ENCODE data around the gene DLGAP1. TPM values are rescaled to one million over a fixed set of nuclear protein-coding genes. Genes with fewer than 3 reads are reported as not detected.
A peak's percentile ranks its signal among the peaks of the same experiment; 100 is the strongest.

The DLGAP1 gene
- total and polyA plus RNA-seq, 2 of the 13 experiments (the other 11 are each of a cell fraction or from before 2014, with no cell fraction given) = 0.01 TPM; not detected in 1

- no peak for TF ChIP-seq ZUFSP (CRISPR knock-in tag; IDR thresholded peaks at IDR 0.05; ENCODE audit: borderline replicate concordance)
- TF ChIP-seq ZGPAT (CRISPR knock-in tag; IDR thresholded peaks at IDR 0.05) = peak; percentile 15; the same call in 1 of the 2 replicates
- no peak for TF ChIP-seq ZBED4 (CRISPR knock-in tag; IDR thresholded peaks at IDR 0.05; ENCODE audit: borderline replicate concordance)
- no peak for TF ChIP-seq MAFF (IDR thresholded peaks at IDR 0.05; ENCODE audit: low read depth, low read length)
- no peak for TF ChIP-seq KDM3A (CRISPR knock-in tag; IDR thresholded peaks at IDR 0.05; ENCODE audit: low read depth)
- TF ChIP-seq RBFOX2 (IDR thresholded peaks at IDR 0.05; ENCODE audit: low read depth, low read length) = no peak
- TF ChIP-seq PRDM10 (CRISPR knock-in tag; IDR thresholded peaks at IDR 0.05; ENCODE audit: low read depth) = no peak
- TF ChIP-seq ZNF816 (CRISPR knock-in tag; IDR thresholded peaks at IDR 0.05; ENCODE audit: borderline replicate concordance) = no peak
- TF ChIP-seq SIX4 (CRISPR knock-in tag; IDR thresholded peaks at IDR 0.05) = no peak
- no peak for TF ChIP-seq ZFP36L2 (CRISPR knock-in tag; IDR thresholded peaks at IDR 0.05)
- TF ChIP-seq TAF1 (CRISPR knock-in tag; IDR thresholded peaks at IDR 0.05) = 0 out of 2 replicates have a peak, but pooled peaks have one; percentile 20
- no peak for TF ChIP-seq ZNF749 (CRISPR knock-in tag; IDR thresholded peaks at IDR 0.05; ENCODE audit: borderline replicate concordance)
- no peak for TF ChIP-seq ZNF343 (CRISPR knock-in tag; IDR thresholded peaks at IDR 0.05)
- no peak for TF ChIP-seq ZBTB39 (CRISPR knock-in tag; IDR thresholded peaks at IDR 0.05)
- no peak for TF ChIP-seq ZNF615 (CRISPR knock-in tag; IDR thresholded peaks at IDR 0.05; ENCODE audit: borderline replicate concordance)
- no peak for TF ChIP-seq NCOA2 (CRISPR knock-in tag; IDR thresholded peaks at IDR 0.05)
- TF ChIP-seq ARNT2 (CRISPR knock-in tag; IDR thresholded peaks at IDR 0.05; ENCODE audit: low read depth) = no peak
Measured at GRCh38 chr18:3605954-3606443, 849.1 kb downstream of the DLGAP1 start (continued).

All from HepG2 (cell line).